RWPE2 (cell line): Measurements from ENCODE around the gene KDM4C.

Experiments
- ATAC-seq: fragments of 200-7000 bp; cut with Tn5 transposase; 3 replicates; pipeline ENCODE4 v1.9.1; 2021; ENCODE audit warnings: low read depth
- DNase-seq: peaks from one replicate; pipeline ENCODE4 v3.0.0-alpha.2; 2020; ENCODE audit warnings: low spot score
- H3K27ac ChIP-seq: fragments of 450-650 bp; 2 replicates; pipeline ENCODE4 v1.5.1; 2017; ENCODE audit warnings: mild to moderate bottlenecking; ENCODE audit not compliant: poor library complexity, severe bottlenecking
- H3K27me3 ChIP-seq: fragments of 250-450 bp; sonication (Bioruptor Pico); 2 replicates; pipeline ENCODE4 v1.5.1; 2021; ENCODE audit warnings: mild to moderate bottlenecking, moderate library complexity; ENCODE audit not compliant: insufficient read depth, poor library complexity, severe bottlenecking
- H3K36me3 ChIP-seq: fragments of 250-450 bp; sonication (Bioruptor Pico); 2 replicates; pipeline ENCODE4 v1.5.1; 2020; ENCODE audit warnings: low read depth, mild to moderate bottlenecking, moderate library complexity
- H3K4me1 ChIP-seq: fragments of 250-450 bp; sonication (Bioruptor Pico); 2 replicates; pipeline ENCODE4 v1.5.1; 2021; ENCODE audit warnings: mild to moderate bottlenecking, moderate library complexity; ENCODE audit not compliant: insufficient read depth, poor library complexity, severe bottlenecking
- H3K4me3 ChIP-seq: fragments of 250-450 bp; sonication (Bioruptor Pico); 2 replicates; pipeline ENCODE4 v1.5.1; 2021; ENCODE audit warnings: mild to moderate bottlenecking, moderate library complexity; ENCODE audit not compliant: severe bottlenecking
- H3K9me3 ChIP-seq: fragments of 250-450 bp; sonication (Bioruptor Pico); 2 replicates; pipeline ENCODE4 v1.5.1; 2021; ENCODE audit warnings: mild to moderate bottlenecking, moderate library complexity; ENCODE audit not compliant: severe bottlenecking
- TF ChIP-seq, protein P1 (sequence below): fragments of 450-650 bp; IDR thresholded peaks from one replicate; pipeline ENCODE4 v1.5.1; 2017; ENCODE audit warnings: mild to moderate bottlenecking, moderate library complexity; ENCODE audit not compliant: poor library complexity, severe bottlenecking

KDM4C gene

DNA sequence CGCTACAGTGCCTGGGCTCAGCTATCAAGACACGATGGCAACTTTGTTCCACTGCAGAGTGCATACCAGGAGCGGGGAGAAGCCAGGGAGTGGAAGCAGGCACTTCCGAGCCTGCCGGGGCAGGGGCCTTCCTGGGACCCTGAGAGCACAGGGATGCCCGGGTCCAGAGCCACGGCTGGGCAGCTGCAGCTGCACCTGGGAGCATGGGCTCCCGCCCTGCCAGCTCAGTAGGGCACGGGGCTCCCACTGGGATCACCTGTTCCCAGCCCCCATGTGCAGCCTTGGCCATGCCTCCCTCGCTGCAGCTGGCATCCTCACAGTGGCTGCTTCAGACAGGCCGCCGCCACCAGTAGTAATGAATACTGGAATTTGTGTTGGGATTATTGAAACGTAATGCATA, 391.5 kb downstream of the KDM4C start:
- Histone ChIP-seq H3K4me1 (no peaks in the 10 kb centered on the region), H3K36me3 (no peaks in the 10 kb centered on the region), H3K9me3 (no peaks in the 10 kb centered on the region), H3K4me3 (no peak overlapping the region), H3K27ac (no peak overlapping the region), H3K27me3 (no peaks in the 10 kb centered on the region)
- TF ChIP-seq, protein P1, sequence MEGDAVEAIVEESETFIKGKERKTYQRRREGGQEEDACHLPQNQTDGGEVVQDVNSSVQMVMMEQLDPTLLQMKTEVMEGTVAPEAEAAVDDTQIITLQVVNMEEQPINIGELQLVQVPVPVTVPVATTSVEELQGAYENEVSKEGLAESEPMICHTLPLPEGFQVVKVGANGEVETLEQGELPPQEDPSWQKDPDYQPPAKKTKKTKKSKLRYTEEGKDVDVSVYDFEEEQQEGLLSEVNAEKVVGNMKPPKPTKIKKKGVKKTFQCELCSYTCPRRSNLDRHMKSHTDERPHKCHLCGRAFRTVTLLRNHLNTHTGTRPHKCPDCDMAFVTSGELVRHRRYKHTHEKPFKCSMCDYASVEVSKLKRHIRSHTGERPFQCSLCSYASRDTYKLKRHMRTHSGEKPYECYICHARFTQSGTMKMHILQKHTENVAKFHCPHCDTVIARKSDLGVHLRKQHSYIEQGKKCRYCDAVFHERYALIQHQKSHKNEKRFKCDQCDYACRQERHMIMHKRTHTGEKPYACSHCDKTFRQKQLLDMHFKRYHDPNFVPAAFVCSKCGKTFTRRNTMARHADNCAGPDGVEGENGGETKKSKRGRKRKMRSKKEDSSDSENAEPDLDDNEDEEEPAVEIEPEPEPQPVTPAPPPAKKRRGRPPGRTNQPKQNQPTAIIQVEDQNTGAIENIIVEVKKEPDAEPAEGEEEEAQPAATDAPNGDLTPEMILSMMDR, result no peak
- DNase-seq (no peak), ATAC-seq (no peak)

DNA sequence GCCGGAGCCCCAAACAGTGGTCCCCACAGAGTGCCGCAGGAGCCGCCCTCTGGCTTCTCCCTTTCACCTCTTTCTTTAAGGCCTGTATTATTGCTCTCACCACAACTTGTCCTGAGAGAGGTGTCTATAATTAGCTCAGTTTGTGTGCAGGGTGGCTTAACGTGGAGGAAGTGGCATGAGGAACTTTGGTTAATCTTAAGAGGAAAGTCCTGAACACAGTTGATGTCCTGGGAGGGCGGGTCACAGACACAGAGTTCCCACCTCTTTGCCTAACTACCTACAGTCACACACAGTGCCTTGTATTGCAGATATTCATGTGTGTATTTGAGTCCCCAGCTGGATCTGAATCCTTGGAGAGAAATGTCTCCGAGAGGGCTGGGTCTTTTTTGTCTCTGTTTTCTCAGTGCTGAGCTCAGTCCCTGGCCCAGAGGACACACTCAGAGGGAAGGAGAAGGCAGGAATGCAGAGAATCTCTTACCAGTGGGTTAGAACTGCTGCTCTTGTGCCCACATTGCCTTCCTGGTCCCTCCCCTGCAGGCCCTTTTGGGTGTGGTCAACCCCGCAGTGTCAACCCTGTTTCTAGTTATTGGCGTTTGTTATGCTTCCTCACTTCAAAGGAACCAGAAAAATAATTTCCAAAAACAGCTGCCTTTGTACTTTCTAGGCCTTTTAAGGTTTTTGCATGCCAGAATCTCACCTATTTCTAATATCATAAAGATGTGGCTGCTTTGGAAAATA, 392.5 kb downstream of the KDM4C start:
- Histone ChIP-seq H3K9me3 (no peaks in the 10 kb centered on the region), H3K4me1 (no peaks in the 10 kb centered on the region), H3K4me3 (no peak overlapping the region), H3K27me3 (no peaks in the 10 kb centered on the region), H3K36me3 (no peaks in the 10 kb centered on the region), H3K27ac (no peak overlapping the region)
- no peak for ATAC-seq
- TF ChIP-seq, protein P1, result no peak
- DNase-seq, result no peak

DNA sequence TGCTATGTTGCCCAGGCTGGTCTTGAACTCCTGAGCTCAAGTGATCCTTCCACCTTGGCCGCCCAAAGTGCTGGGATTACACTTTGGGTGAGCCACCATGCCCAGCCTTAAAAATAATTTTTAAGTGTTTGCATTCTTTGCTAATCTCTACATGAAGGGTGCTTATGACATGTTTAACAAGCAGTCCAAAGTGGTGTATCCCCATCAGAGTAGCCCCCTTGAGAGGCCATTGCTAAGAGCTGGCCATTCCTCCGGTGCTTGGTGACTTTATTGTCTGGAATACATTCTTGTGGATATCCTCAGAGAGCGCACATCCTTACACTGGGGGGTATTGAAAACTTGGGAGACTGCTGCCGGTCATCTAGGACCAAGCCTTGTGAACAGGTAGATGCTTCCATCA, 395.4 kb downstream of the KDM4C start:
- no peaks in the 10 kb centered on the region for H3K9me3 ChIP-seq
- TF ChIP-seq, protein P1, result no peak
- H3K4me1 ChIP-seq, result no peaks in the 10 kb centered on the region
- no peaks in the 10 kb centered on the region for H3K27me3 ChIP-seq
- no peak overlapping the region for H3K27ac ChIP-seq
- DNase-seq (no peak), ATAC-seq (no peak)
- H3K36me3 ChIP-seq, result no peaks in the 10 kb centered on the region
- no peak overlapping the region for H3K4me3 ChIP-seq

DNA sequence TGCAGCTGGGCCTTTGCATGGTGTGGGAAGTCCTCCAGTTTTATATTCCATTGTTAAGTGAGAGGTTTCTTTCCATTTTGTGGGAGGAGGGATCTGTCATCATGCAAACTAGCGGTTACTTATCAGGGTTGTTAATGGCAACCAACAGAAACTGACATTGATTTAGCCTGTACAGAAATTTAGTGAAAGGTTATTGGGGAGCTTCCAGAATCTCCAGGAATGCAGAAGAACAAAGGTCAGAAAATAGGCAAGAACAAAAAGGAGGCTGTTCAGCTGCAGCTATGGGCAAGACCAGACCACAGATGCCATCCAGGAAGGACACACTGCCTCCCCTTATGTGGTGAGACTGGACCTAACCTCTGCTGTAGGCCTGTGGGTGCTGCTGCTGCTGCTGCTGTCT, 395.8 kb downstream of the KDM4C start:
- H3K9me3 ChIP-seq, result no peaks in the 10 kb centered on the region
- DNase-seq (no peak), ATAC-seq (no peak)
- H3K4me3 ChIP-seq, result no peak overlapping the region
- H3K27ac ChIP-seq, result no peak overlapping the region
- TF ChIP-seq, protein P1, result no peak
- no peaks in the 10 kb centered on the region for H3K4me1 ChIP-seq
- no peaks in the 10 kb centered on the region for H3K36me3 ChIP-seq
- H3K27me3 ChIP-seq, result no peaks in the 10 kb centered on the region

DNA sequence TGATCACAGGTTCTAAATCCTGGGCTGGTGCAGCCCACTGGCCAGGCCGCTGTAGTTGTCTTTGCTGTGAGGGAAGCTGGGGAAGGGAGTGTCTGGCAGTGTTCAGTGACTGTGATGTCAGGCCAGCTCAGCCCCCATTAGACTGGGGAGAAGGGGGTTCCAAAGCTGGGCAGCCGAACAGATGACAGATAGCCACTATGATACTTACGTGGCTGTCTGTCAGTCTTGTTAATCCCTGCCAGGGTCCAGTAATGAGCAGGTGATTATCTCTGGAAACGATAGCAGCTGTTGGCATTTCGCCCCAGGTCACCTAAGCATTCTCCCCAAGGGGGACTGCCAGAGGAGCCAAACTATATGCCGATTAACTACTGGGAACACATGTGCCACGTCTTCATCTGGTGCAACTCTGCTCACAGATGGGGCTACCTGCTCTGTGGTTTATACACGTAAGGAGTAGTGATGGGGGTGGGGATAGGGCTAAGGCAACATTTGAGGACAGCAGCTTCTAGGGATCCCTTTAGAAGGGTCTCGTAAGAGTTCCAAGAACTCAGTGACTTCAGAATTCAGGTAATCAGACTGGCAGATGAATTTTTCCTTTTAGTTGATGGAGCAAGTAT, 396.3 kb downstream of the KDM4C start:
- DNase-seq, result no peak
- no peak for ATAC-seq
- Histone ChIP-seq H3K4me1 (no peaks in the 10 kb centered on the region), H3K27ac (no peak overlapping the region), H3K36me3 (no peaks in the 10 kb centered on the region), H3K27me3 (no peaks in the 10 kb centered on the region), H3K4me3 (no peak overlapping the region), H3K9me3 (no peaks in the 10 kb centered on the region)
- TF ChIP-seq, protein P1, result no peak
